GM18519 (cell line): ENCODE measurements around the gene DENND1B.

Experiments used
- ATAC-seq: cut with Tn5 transposase; IDR thresholded peaks from one replicate; pipeline ENCODE4 v1.9.1; 2021; ENCODE audit warnings: mild to moderate bottlenecking, moderate library complexity; ENCODE audit not compliant: unreplicated experiment, low FRiP score

DENND1B gene, protein sequence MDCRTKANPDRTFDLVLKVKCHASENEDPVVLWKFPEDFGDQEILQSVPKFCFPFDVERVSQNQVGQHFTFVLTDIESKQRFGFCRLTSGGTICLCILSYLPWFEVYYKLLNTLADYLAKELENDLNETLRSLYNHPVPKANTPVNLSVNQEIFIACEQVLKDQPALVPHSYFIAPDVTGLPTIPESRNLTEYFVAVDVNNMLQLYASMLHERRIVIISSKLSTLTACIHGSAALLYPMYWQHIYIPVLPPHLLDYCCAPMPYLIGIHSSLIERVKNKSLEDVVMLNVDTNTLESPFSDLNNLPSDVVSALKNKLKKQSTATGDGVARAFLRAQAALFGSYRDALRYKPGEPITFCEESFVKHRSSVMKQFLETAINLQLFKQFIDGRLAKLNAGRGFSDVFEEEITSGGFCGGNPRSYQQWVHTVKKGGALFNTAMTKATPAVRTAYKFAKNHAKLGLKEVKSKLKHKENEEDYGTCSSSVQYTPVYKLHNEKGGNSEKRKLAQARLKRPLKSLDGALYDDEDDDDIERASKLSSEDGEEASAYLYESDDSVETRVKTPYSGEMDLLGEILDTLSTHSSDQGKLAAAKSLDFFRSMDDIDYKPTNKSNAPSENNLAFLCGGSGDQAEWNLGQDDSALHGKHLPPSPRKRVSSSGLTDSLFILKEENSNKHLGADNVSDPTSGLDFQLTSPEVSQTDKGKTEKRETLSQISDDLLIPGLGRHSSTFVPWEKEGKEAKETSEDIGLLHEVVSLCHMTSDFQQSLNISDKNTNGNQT

GRCh38 chr1:197775282-197776262, at the start of gene DENND1B:
TSS of gene DENND1B (minus strand) at chr1:197775480. CDS start at chr1:197775155, 325 bp downstream.
- peak; percentile 51 for ATAC-seq

GRCh38 chr1:197814306-197814705, 39.0 kb upstream of the DENND1B start:
- no peak for ATAC-seq

DNA sequence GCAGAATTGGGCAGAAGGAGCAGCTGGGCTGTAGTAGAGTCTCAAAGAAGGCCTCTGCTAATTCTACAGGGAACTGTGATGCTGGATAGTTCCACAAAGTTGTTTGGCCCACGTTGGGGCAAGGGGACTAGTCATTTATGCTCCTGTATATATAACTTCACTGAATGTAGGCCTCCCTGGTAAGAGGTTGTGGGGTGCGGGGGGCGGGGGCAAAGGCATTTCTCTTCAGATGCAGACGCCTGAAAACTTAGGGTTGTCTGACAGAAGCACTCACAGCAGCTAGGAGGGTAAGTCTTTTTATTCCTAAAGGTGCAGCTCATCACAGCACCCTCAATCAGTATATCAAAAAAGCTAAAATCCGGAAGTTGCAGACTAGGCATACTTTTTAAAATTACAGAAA, 38.5 kb upstream of the DENND1B start:
- no peak for ATAC-seq

GRCh38 chr1:197811769-197812168, 36.5 kb upstream of the DENND1B start:
- no peak for ATAC-seq

DNA sequence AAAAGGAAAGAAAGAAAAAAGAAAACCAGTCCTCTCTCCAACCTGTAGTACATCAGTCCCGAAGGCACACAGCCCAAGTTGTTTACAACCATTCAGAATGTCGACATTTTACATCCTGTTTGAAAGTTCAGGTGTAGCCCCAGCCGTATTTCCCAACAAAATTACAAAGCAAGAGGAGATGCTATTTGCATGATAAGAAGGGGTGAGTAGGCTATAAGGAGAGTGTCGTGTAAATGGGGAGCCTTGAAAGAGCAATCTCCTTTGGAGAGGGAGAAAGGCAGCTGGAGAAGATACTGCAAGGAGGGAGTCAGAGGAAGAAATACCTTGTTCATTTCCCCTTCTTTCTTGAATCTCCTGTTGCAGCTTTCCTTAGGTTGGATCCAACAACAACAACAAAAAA, 35.5 kb upstream of the DENND1B start:
- ATAC-seq = no peak

DNA sequence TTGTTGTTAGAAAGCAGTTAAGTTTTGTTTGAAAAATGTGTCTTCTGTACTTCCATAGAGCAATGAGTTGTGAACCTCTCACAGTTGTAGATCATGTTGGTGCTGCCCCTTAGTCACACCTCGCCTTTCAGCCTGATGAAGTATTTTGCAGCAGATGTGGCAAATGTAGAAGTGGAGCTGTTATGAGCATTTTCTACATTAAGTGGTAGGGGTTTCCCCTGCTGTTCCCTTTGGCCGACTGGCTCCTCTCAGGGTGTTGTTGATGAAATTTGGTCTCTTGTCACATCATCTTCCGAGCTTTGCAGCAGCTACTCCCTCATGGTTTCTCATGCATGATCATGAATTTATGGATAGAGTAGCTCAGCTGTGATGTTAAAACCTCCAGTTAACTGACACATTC, 33.6 kb upstream of the DENND1B start:
- ATAC-seq = no peak

DNA sequence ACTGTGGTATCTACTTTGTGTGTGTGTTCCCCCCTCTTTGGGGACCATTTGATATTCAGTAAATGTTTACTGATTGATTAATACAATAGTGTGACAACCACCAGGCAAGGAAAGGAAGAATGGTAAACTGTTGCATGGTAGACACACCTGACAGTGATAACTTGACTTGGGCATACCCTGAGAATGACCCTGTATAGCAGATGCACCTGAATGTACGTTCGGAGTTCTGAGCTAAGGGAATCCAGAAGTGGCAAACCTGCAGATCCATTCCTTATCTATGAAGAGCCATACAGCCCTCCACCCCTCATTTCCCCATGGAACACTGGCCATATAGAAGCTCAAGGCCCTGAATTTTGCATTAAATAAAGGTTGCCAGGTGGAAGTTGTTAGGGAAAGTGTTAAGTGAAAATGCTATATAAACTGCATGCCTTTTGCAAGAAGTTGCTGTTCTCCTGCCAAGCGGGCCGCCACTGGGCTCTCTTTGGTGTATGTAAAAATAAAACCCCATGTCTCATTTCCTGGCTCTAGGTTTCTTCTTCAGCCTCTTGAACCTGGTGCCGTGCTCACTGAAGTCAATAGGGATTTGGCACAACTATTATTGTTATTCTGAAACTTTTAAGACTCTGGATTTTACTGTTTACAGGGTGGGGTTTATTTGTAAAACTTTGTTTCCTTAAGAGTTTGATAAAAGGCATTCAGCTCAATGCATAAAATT, 32.6 kb upstream of the DENND1B start:
- ATAC-seq = no peak

DNA sequence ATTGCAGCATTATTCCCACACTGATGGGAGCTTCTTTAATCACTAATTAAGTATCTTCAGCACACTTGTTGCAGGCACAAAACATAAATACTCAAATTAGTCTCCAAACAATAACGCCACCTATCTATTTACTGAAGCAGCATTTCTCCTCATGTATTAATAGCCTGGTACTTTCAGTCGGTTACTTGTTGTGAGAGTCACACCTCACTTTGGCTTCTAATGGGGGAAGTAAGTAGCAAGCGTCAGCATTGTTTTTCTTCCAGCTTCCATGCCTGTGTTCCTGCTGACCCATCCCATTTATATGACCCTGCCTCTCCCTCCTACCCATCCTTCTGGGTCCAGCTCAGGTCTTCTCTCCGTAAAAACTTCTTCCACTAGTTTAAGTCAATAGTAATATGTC, 31.9 kb upstream of the DENND1B start:
- ATAC-seq = peak; percentile 73

GRCh38 chr1:197806718-197807117, 31.4 kb upstream of the DENND1B start:
- no peak for ATAC-seq

GRCh38 chr1:197801684-197802083, 26.4 kb upstream of the DENND1B start:
- no peak for ATAC-seq

DNA sequence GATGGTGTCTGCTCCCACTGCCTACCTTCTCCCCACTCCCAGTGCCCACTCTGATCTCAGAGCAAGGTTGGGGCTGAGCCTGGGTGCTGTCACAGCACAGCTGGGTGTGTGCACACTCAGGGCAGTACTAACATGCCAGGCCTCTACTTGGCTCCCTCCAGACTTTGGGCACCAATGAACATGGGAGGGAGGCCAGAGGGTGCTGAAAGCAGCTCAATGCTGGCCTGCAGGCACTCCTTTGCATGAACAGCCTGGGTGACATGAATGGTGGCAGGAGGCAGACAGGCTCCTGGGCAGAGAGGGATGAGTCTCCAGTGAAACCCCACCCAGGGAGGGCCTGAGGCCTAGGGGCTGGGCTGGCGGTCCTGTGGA, 25.8 kb upstream of the DENND1B start:
- no peak for ATAC-seq

DNA sequence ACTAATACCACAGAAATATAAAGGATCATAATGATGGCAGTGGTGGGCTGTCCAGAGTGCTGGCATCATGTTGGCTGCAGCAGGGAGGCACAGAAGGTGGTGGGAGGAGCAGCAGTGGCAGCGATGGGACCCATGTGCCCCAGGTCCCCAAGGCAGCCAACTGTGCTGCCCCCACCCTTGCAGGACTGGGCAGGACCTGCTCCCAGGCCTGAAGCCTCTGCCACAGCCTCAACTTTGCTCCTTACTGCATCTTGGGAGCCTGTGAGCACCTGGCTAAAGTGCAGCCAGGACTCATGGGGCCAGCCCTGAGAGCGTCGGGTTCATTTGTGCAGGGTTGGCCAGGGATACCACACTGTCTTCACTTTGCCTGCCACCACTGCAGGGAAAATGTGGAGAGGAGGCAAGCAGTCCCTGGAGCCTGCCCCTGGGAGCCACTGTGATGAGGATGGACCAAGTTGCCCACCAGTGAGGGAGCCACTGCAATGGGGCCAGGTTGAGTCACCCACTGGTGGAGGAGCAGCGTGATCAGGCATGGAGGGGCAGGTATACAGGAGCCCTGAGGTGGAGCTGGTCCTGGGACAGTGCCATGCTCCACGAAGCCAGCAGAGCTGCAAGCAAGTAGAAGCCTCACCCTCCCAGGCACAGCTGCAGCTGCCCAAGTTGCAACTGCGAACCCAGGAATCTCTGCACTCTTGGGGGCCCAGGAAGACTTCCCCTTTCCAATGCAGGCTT, 25.3 kb upstream of the DENND1B start:
- no peak for ATAC-seq

DNA sequence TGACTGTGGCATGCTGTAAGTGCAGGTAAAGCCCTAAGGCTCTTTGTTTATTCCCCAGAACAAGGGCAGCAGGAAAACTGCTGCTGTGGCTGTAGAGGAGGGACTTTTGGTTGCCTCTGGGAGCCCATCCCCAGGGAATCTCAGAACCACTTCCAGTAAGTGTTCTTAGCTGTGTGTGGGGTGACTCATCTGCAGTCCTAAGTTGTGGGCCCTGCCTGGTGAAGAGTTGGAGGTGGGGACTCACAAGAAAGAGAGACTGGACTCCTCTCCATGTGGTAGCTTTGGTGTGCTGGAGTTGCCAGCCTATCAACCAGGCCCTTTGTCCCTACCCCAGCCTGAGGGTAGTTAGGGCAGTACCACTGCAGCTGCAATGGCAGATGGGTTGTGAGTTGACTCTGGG, 24.0 kb upstream of the DENND1B start:
- no peak for ATAC-seq

DNA sequence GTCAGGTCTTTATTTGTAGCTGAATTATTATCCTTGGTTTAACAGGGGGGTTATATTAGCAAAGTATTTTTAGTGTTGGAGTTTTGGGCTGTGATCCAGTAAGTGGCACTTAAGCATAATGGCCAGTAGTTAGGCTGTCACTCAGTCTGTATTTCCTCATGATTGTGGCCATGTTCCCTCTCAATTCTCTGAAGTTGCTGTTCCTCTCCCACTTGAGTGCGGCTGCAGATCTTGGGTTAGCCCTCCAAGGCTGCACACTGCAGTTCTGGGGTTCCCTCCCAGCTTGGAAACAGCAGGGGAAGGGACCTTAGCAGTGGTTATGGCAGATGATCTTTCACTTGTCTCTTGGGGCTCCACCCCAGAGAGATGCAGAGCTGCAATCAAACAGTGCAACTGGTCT, 23.2 kb upstream of the DENND1B start:
- no peak for ATAC-seq

DNA sequence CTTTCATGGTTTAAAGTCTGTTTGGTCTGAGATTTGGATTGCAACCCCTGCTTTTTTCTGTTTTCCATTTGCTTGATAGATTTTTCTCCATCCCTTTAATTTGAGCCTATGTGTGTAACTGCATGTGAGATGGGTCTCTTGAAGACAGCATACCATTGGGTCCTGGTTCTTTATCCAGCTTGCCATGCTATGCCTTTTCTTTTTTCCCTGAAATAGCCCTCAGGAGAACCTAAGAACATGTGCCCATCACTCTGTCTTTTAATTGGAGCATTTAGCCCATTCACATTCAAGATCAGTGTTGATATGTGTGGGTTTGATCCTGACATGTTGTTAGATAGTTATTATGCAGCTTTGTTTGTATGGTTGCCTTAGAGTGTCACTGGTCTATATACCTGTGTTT, 21.7 kb upstream of the DENND1B start:
- ATAC-seq = no peak

DNA sequence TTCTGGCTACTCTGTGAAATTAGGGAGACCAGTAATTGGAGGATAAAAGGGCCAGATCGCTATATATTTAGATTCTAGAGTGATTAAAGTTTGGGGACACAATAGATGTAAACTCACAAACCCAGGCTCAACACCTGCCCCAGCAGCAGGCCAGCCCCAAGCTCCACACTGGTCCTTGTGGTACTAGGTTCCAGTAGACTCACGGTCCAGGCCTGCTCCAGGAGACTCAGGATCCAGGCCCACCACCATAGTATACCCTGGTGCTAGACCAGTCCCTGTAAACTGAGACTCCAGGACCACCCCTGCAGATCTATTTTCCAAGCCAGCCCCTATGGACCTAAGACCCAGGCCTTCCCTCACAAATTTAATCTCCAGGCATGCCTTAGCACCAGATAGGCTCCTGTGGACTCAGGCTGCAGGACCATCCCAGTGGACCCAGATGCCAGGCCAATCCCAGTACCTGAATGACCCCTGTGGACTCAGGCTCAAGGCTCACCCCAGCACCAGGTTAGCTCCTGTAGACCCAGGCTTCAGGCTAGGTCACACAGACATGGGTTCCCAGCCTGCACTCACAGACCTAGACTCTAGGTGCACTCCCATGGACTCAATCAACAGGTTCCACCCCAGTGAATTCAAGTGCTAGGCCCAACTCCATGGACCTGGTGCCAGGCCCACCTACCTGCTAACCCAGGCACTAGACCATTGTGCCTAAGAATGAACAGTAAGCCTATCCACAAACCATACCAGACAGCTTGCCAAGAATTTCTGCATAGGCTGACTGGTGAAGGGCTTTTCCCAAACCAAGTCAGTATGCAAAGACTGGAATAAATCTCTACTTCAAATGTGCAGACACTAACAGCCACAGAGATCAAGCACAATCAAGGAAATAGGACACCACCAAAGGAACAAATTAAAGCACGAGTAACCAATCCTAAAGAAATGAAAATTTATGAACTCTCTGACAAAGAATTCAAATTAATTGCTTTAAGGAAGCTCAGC, 13.8 kb upstream of the DENND1B start:
- no peak for ATAC-seq

DNA sequence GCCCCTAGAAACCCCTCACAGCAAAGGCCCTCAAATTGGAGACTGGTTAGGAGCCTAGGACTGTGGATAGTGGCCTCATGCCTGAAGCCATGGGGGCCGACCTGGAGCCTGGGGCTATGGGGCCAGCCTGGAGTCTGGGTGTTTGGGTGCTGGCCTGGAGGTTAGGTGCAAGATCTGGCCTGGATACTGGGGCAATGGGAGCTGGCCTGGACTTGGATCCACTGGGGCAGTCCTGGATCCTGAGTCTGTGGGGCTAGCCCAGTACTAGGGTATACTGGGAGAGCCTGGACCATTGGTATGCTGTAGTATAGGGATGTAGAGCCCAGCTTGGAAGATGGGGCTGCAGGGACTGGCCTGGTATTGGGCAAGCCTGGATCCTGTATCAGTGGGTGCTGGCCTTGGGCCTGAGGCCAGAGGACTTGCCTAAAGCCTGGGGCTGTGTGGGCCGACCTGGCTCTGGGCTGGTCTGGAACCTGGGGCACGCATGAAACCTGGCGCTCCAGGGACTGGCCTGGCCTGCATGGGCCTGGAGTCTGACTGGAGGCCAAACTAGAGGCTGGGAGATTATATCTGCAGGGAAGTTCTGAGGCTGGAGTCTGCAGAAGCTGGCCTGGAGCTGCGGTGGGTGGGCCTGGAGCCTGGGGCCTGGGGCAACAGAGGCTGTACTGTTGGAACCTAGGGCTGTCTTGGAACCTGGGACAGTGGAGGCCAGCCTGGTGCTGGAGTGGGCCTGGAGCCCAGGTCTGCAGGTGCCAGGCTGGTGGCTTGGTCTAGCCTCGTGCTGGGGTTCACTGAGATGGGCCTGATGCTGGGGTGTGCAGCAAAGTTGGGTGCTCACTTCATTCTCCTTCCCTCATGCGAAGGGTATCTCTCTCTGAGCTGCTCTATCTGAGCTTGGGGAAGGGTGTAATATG, 12.6 kb upstream of the DENND1B start:
- no peak for ATAC-seq
